IPS-NIHi11 (cell line): ENCODE results near the gene TLK1.

Experiments
- DNase-seq: peaks from one replicate; pipeline ENCODE4 v3.0.0; 2012; ENCODE audit warnings: mixed read lengths, low spot score

The TLK1 gene

GRCh38 chr2:170965446-170966225, 195.1 kb downstream of the TLK1 start:
- no peak for DNase-seq

DNA sequence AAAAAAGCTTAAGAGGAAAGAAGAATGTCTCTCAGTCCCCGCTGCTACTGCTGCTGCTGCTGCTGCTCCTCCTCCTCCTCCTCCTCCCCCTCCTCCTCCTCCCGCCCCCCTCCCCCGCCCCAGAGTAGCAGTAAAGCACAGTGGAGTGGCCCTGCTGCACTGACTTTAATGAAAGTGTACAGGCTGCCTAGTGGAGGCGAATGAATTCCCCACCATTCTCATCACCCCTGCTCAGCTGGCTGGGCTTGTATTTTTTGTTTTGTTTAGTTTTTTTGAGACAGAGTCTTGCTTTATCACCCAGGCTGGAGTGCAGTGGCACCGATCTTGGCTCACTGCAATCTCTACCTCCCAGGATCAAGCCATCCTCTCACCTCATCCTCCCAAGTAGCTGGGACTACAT, 197.3 kb downstream of the TLK1 start:
- no peak for DNase-seq

DNA sequence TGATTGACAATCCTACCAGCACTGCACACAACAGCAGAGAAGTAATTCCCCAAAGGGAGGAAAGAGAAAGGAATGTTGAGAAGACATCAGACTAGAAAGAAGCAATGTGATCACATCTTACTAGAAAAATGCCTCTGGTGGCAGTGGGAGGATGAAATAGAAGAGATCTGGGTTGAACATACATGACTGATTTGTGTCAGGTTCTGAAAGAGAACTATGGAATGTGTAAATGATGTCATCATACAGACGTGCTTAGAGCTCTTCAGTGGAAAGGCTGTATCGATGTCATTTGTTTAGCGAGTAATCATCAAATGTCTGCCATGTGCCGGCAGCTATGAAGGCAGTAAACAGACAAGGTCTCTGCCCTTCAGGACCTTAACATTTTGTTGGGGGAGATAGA, 206.8 kb downstream of the TLK1 start:
- DNase-seq, result no peak

GRCh38 chr2:170950221-170950761, 210.4 kb downstream of the TLK1 start:
- no peak for DNase-seq

- no peak for DNase-seq
Measured at GRCh38 chr2:170949415-170949814, 211.3 kb downstream of the TLK1 start.

GRCh38 chr2:170944545-170944944, 216.1 kb downstream of the TLK1 start:
- no peak for DNase-seq

DNA sequence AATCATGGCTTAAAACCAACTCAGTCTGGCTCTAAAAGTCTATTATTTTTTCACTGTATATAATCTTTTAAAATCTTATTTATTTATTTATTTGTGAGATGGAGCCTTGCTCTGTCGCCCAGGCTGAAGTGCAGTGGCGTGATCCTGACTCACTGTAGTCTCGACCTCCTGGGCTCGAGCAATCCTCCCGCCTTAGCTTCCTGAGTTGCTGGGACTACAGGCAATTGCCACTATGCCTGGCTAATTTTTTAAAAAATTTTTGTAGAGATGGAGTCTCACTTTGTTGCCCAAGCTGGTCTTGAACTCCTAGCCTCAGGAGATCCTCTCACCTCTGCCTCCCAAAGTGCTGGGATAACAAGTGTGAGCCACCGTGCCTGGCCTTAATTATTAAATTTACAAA, 217.1 kb downstream of the TLK1 start:
- DNase-seq, result no peak

- DNase-seq, result no peak
Measured at GRCh38 chr2:170943041-170943440, 217.7 kb downstream of the TLK1 start.

- DNase-seq, result no peak
Measured at GRCh38 chr2:170942615-170943014, 218.1 kb downstream of the TLK1 start.
